CD4-positive, alpha-beta T cell treated with Interferon alpha-2 for 1 hour (primary cell): ENCODE measurements around the gene PSME3.
A peak's percentile ranks its signal among the peaks of the same experiment; 100 is the strongest.

ENCODE experiments used
- DNase-seq, 2 donors: peaks; one replicate each; pipeline ENCODE4 v3.0.0-alpha.2; 2020 to 2022

Gene PSME3

GRCh38 chr17:42832934-42833766, at the start of gene PSME3:
Gene PSME3, plus strand, starts transcription at chr17:42833397. Its CDS starts 235 bp downstream, at chr17:42833632.
- DNase-seq = peak; percentile 88 to 91

DNA sequence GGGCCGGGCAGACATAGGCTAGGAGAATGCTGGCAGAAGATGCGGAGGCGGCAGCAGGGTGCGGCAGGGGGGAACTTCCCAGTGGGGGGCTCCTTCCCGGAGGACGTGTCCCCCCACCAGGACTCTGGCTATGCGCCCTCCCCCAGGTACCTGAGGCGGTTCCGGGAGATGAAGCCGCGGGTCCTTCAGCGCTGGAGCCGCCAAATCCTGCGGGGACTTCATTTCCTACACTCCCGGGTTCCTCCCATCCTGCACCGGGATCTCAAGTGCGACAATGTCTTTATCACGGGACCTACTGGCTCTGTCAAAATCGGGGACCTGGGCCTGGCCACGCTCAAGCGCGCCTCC, 49.4 kb upstream of the PSME3 start:
- DNase-seq = no peak

- no peak for DNase-seq
Observed at GRCh38 chr17:42784409-42784808, 48.8 kb upstream of the PSME3 start.

GRCh38 chr17:42784811-42785592, 48.2 kb upstream of the PSME3 start:
- no peak for DNase-seq

DNA sequence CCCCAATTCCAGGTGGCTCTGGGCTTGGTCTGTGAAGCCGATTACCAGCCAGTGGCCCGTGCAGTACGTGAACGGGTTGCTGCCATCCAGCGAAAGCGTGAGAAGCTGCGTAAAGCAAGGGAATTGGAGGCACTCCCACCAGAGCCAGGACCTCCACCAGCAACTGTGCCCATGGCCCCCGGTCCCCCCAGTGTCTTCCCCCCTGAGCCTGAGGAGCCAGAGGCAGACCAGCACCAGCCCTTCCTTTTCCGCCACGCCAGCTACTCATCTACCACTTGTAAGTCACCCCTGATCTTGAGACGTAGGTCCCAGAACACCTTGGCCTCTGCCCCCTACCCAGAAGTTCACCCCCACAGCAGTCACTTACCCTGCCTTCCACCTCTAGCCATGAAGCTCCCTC, 45.9 kb upstream of the PSME3 start:
- DNase-seq = no peak

DNA sequence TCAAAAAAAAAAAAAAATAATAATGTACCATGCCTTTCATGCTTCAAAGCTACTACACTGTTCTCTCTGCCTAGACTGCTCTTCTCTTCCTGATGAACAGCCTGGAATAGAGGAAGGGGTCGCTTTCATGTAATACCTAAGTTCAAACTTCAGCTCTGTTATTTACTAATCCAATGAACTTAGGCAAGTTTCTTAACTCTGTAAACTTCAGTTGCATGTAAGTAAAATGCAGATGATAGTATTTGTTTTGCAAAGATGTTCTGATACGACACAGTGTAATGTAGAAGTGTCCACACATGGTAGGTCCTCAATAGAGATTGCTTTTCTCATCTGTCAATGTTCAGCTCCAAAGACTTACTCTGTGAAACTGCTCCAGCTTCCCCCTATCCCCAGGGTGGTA, 41.2 kb upstream of the PSME3 start:
- no peak for DNase-seq

DNA sequence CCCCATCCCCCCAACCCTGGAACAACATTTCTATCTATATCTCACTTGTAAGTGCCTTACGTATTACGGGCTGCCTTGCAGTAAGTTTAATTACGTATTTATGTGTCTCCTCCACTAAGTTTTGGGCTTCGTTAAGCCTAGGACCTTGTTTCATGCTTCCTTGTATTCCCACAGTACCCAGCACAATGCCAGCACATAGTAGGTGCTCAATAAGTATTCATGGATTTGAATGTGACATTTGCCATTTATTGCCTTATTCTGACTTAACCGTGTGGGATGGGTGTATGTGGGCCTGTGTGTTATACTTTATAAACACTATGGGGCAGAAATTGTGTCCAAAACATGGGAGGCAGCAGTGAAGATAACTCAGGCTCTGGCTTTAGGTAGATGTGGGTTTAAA, 40.7 kb upstream of the PSME3 start:
- DNase-seq = no peak

- no peak for DNase-seq
Observed at GRCh38 chr17:42795061-42795460, 38.1 kb upstream of the PSME3 start.

- no peak for DNase-seq
Observed at GRCh38 chr17:42795465-42795864, 37.7 kb upstream of the PSME3 start.

GRCh38 chr17:42796066-42796758, 37.0 kb upstream of the PSME3 start:
- DNase-seq = no peak

GRCh38 chr17:42797067-42798007, 35.9 kb upstream of the PSME3 start:
- no peak for DNase-seq

- DNase-seq = no peak
Observed at GRCh38 chr17:42798011-42798382, 35.2 kb upstream of the PSME3 start.

DNA sequence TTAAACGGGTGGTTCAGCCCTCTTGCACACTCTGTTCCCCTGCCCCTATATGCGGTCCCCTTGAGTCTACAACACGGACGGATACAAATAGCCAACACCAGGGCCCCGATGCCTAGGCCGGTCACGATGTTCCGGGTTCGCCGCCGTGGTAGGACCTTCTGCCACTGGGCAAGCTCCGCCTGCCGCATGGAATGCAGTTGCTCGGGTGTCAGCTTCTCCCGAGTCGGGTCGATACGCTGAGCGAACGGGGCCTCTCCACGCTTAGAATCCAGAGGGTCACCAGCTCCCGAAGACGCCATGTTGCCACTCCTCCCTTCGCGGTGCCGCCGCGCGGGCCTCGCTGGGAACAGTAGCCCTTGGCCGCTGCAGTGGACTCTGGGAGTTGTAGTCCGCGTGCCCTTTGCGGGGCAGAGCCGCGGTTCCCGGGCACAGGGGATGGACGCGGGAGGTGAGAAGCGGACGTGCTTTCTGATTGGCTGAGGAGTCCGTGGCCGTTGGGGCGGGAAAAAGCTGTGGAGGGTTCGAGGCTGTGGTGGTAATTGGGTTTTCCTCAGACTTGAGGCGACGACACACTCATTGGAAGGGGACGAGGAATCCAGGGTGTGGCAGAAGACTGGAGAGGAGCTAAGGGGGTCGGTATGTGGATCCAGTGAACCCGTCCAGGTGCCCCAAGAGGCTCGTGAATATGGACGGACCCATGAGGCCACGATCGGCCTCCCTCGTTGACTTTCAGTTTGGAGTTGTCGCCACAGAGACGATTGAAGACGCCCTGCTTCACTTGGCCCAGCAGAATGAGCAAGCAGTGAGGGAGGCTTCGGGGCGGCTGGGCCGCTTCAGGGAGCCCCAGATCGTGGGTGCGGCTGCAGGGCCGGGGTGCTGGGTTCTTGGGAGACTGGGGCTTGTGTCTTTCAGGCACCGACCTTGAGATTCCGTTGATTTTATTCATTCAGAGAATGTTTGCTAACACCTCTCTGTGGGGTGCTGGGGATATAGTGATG, 34.5 kb upstream of the PSME3 start, which contains the start of the genes CNTD1 and COA3:
TSS of gene CNTD1 (plus strand) at position 479 of the 998 bp plus-strand sequence. CDS start at position 686, 207 bp downstream.
TSS of gene COA3 (minus strand) at position 322 of the 998 bp plus-strand sequence. CDS start at position 299, 23 bp downstream.
- DNase-seq = peak; percentile 74 to 80

DNA sequence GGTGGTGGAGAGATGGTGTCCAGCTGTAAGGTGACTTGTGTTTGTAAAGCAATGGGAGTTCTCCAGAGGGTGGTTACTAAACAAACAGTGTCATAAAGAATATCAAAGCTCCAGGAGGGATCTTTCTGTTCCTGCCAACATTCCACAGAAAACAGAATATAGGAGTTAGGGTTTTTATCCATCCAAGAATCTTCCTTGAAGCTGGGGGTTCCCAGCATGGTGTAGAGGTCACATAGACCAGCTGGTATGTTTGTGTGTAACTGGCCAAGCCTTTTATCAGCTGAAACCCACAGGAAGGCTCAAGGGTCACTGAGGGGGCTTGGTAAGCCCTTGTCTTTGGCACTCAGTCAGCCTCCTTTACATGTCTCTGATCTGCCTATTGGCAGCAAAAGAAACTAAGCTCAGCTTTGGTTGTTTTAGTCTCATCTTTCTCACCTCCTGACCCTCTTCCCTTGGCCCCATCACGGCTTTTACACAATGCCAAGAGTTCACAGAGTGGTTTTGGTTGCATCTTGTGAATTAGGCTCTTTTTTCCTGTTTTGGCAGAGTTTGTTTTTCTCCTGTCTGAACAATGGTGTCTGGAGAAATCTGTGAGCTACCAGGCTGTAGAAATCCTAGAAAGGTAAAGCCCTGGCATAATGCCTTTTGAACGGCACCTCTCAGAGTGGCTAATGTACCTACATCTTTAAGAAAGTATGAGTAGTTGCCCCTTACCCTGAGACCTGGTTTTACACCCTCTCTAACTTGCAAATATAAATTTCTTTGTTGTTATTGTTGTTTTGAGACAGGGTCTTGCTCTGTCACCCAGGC, 29.9 kb upstream of the PSME3 start:
- DNase-seq = no peak

DNA sequence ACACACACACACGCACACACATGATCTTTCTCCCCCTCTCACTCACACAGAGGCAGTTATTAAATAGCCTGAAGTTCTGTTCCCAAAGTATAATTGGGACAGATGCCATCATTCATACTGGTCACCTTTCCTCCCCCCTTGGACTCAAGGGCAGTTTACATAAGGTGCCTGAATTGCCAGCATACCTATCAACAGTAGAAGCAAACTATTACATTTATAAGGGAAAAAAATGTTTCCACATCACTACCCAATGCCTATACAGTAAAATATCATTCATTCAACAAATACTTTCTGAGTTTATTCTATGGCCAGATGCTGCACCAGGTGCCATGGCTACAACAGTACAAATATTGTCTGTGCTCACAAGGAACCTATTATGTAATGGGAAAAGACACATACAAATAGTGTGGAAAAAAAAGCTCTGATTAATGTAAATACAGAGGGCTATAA, 28.3 kb upstream of the PSME3 start:
- no peak for DNase-seq

DNA sequence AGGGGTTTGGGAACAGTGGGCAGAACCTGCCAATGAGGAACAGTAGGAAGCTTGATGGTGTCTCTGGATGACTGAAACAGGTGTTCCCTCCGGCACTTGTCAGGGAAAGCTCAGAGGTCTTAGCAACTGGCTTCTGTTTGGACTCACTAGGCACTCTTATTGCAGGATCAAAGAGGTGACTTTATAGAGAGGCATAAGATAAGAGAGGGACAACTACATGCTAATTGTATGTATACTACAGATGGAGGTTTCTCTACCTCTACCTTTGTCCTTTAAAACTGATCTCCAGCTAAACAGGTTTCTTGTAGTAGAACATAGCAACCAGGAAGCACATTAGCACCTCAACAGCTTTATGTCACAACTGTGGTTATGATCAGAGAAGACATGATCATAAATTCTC, 26.9 kb upstream of the PSME3 start:
- no peak for DNase-seq

- no peak for DNase-seq
Observed at GRCh38 chr17:42809250-42809649, 23.9 kb upstream of the PSME3 start.

DNA sequence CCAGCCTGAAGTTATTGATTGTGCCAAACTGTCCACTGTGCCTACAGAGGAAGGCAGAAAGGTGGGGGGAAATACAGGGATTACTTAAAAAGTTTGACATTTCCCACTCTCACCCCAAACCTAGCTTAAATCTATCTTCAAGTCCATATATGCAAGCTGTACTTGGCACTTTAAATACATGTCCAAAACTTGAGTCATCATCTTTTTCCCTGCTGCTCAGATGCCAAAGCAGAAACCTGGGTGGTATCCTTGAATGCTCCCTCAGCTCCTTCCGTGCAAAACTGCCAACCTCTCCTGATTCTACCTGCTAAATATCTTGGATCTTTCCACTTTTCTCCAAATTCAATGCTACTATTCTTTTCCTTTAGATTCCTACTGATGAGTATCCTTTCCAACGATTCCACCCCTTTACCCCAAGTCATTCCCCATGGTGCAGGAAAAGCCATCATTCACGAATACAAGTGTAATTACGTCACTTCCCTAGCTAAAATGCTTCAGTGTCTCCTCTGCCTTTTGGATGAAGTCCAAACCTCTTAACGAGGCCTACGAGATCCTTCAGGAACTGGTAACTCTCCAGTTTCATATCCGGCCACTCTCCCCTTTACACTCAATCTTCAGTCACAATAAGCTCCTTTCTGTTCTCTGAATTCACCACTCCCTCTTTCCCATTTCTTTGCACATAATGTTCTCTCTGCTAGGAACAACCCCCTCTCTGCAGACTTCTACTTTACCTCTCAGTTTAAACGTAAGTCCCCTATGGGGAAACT, 18.4 kb upstream of the PSME3 start:
- DNase-seq = no peak

DNA sequence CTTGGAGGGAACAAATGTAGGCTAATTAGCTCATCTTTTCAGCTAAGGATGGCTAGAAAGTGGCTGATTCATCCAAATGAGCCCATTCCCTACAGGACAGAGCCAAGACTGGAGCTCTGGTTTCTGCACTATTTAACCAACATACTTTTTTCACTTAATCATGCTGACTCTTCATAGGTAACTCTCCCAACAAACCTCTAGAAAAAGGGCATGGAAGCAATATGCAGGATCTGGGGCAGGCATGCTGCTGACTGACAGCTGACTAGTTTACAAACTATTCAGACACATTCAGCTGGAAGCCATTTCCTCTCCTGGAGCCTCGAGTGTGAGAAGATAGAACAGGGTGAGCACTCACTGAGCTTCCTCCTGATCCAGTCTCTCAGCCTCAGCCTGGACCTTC, 15.3 kb upstream of the PSME3 start:
- DNase-seq = no peak
